ENCODE results near the gene SEMA5A. TPM values are rescaled to one million over a fixed set of nuclear protein-coding genes. Genes with fewer than 3 reads are reported as not detected.

Gene SEMA5A
- total and polyA plus RNA-seq, 7 donors, result 0.60 to 4.7 (median 2.8) TPM

GRCh38 chr5:9494301-9494700, 51.6 kb downstream of the SEMA5A start:
- no peaks in the 10 kb centered on the region for H3K9me3 ChIP-seq
- H3K27ac ChIP-seq, result no peak overlapping the region
- 92 to 94% methylated on average over 3 of the region's 3 CpGs for WGBS, 2 donors
- DNase-seq, result no peak
- H3K4me1 ChIP-seq, result no peaks in the 10 kb centered on the region
- H3K27me3 ChIP-seq, result no peaks in the 10 kb centered on the region
- no peak for TF ChIP-seq POLR2A (IDR thresholded peaks at IDR 0.05)
- TF ChIP-seq CTCF (IDR thresholded peaks at IDR 0.05), result no peak
- no peak for TF ChIP-seq EP300 (IDR thresholded peaks at IDR 0.05)
- no peak for TF ChIP-seq POLR2AphosphoS5 (IDR thresholded peaks at IDR 0.05)
- H3K36me3 ChIP-seq, result no peaks in the 10 kb centered on the region
- no peak overlapping the region for H3K4me3 ChIP-seq
- intact Hi-C loops (cut with DNase I), result no loop called here

DNA sequence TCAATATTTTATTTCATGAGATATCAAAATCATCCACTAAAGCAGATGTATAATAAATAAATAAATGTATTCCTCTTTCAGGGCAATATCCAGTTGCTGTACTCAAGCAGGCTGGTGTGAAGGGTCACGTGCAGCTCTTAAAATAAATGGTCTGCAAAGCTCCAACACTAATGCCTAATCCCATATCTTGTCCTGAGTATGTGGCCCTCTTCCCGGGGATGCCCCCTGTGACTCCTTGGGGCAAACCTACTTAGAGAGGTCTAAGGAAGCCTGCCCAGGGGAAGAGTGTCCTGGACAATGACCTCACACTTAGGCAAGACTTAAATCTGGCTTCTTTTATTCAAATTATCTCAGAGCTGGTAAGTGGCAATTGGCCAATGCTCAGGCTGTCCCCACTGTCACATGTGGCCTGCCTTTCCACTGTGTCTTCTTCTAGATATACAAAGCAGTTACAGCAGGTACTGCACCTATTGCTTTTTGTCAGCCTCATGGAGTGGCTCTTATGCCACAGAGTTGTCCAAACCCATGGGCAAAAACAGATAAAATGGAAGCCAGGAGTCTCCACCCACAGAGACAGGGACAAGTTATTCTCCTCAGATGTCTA, 55.3 kb downstream of the SEMA5A start:
- 78 to 90% methylated on average over 2 of the region's 2 CpGs for WGBS, 2 donors
- Histone ChIP-seq H3K27ac (no peak overlapping the region), H3K27me3 (no peaks in the 10 kb centered on the region), H3K4me1 (no peaks in the 10 kb centered on the region), H3K9me3 (no peaks in the 10 kb centered on the region), H3K4me3 (no peak overlapping the region), H3K36me3 (no peaks in the 10 kb centered on the region)
- TF ChIP-seq EP300 (IDR thresholded peaks at IDR 0.05), result no peak
- no peak for TF ChIP-seq POLR2AphosphoS5 (IDR thresholded peaks at IDR 0.05)
- TF ChIP-seq POLR2A (IDR thresholded peaks at IDR 0.05), result no peak
- no peak for TF ChIP-seq CTCF (IDR thresholded peaks at IDR 0.05)
- intact Hi-C loops (cut with DNase I), result no loop called here
- DNase-seq, result no peak

- Histone ChIP-seq H3K27me3 (no peaks in the 10 kb centered on the region), H3K27ac (no peak overlapping the region), H3K36me3 (no peaks in the 10 kb centered on the region), H3K4me3 (no peak overlapping the region), H3K4me1 (no peaks in the 10 kb centered on the region), H3K9me3 (no peaks in the 10 kb centered on the region)
- TF ChIP-seq EP300 (IDR thresholded peaks at IDR 0.05) (no peak), POLR2A (IDR thresholded peaks at IDR 0.05) (no peak), POLR2AphosphoS5 (IDR thresholded peaks at IDR 0.05) (no peak), CTCF (IDR thresholded peaks at IDR 0.05) (no peak)
- WGBS, 2 donors, result 62 to 84% methylated on average over 3 of the region's 3 CpGs
- intact Hi-C loops (cut with DNase I), result no loop called here
- no peak for DNase-seq
These were observed 62.1 kb downstream of the SEMA5A start for GRCh38 chr5:9483779-9484178.

DNA sequence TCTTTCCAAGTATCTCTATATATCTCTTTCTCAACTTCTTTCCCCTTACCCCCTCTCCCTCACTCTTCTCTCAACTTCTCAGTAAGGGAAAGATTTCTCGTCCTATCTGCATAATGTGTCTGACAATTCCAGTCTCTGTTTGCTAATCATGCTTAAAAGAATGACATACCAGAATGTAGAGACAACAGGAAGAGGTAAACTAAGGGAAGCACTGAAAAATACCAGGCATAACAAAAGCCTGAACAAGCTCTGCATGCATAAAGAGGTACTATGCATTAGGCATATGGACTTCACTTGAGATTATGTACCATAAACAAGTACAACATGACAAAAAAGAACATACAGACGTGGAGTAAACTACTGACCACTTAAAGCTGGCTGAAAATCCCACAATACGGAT, 62.6 kb downstream of the SEMA5A start:
- DNase-seq, result no peak
- H3K4me3 ChIP-seq, result no peak overlapping the region
- intact Hi-C loops (cut with DNase I), result no loop called here
- WGBS, 2 donors, result 51 to 75% methylated on average over 3 of the region's 3 CpGs
- TF ChIP-seq CTCF (IDR thresholded peaks at IDR 0.05), result no peak
- TF ChIP-seq POLR2AphosphoS5 (IDR thresholded peaks at IDR 0.05), result no peak
- TF ChIP-seq POLR2A (IDR thresholded peaks at IDR 0.05), result no peak
- no peak for TF ChIP-seq EP300 (IDR thresholded peaks at IDR 0.05)
- peaks cover 0 to 3% (median 0%) of the 10 kb centered on the region in 4 donors for H3K9me3 ChIP-seq
- H3K27me3 ChIP-seq, result no peaks in the 10 kb centered on the region
- H3K27ac ChIP-seq, result no peak overlapping the region
- H3K36me3 ChIP-seq, result no peaks in the 10 kb centered on the region
- H3K4me1 ChIP-seq, result no peaks in the 10 kb centered on the region

- DNase-seq, result no peak
- intact Hi-C loops (cut with DNase I), result no loop called here
- H3K27ac ChIP-seq, result no peak overlapping the region
- TF ChIP-seq CTCF (IDR thresholded peaks at IDR 0.05) (no peak), EP300 (IDR thresholded peaks at IDR 0.05) (no peak), POLR2A (IDR thresholded peaks at IDR 0.05) (no peak), POLR2AphosphoS5 (IDR thresholded peaks at IDR 0.05) (no peak)
- H3K27me3 ChIP-seq, result no peaks in the 10 kb centered on the region
- no peaks in the 10 kb centered on the region for H3K36me3 ChIP-seq
- no peaks in the 10 kb centered on the region for H3K4me1 ChIP-seq
- H3K4me3 ChIP-seq, result no peak overlapping the region
- H3K9me3 ChIP-seq, result peaks cover 0 to 10% (median 2%) of the 10 kb centered on the region in 4 donors
- 95 to 97% methylated on average over 2 of the region's 2 CpGs for WGBS, 2 donors
These were observed 63.5 kb downstream of the SEMA5A start for GRCh38 chr5:9482381-9482780.
